OCI-LY3 (cell line): ENCODE results near the gene COX7A2.

Experiments used
- H2AFZ ChIP-seq: fragments of 200-600, 300-600 bp; shearing (Covaris generic); 2 replicates; pipeline ENCODE4 v1.6.0; 2014; ENCODE audit warnings: antibody characterized with exemption, low read depth, low read length
- H3K27ac ChIP-seq: fragments of 200-600, 300-600 bp; sonication (generic); 2 replicates; pipeline ENCODE4 v1.5.1; 2014; ENCODE audit warnings: mild to moderate bottlenecking, low read length, moderate library complexity, mixed read lengths
- H3K27me3 ChIP-seq: fragments of 200-600, 300-600 bp; sonication (generic); 2 replicates; pipeline ENCODE4 v1.6.1; 2014; ENCODE audit warnings: low read depth, low read length, mixed read lengths
- H3K36me3 ChIP-seq: fragments of 200-600, 300-600 bp; sonication (generic); replicated peaks from 2 replicates; pipeline ENCODE3; 2014; ENCODE audit warnings: low read depth, low read length, mixed read lengths
- H3K4me1 ChIP-seq: fragments of 300-600, 200-600 bp; sonication (generic); 2 replicates; pipeline ENCODE4 v1.6.1; 2014; ENCODE audit warnings: low read length, mixed read lengths
- H3K4me2 ChIP-seq: fragments of 200-600, 300-600 bp; sonication (generic); 2 replicates; pipeline ENCODE4 v1.6.1; 2014; ENCODE audit warnings: low read length, mixed read lengths
- H3K4me3 ChIP-seq: fragments of 300-600, 200-600 bp; sonication (generic); 2 replicates; pipeline ENCODE4 v1.5.1; 2014; ENCODE audit warnings: antibody characterized with exemption, mild to moderate bottlenecking, low read length, moderate library complexity
- H3K79me2 ChIP-seq: fragments of 300-600, 200-600 bp; shearing (Covaris generic); 2 replicates; pipeline ENCODE4 v1.6.1; 2014; ENCODE audit warnings: mild to moderate bottlenecking, low read length, mixed read lengths
- H3K9ac ChIP-seq: fragments of 300-600, 200-600 bp; shearing (Covaris generic); 2 replicates; pipeline ENCODE4 v1.6.0; 2014; ENCODE audit warnings: mild to moderate bottlenecking, low read length, moderate library complexity
- H3K9me3 ChIP-seq: fragments of 200-600, 300-600 bp; shearing (Covaris generic); 2 replicates; pipeline ENCODE4 v1.6.1; 2014; ENCODE audit warnings: low read length, mixed read lengths; ENCODE audit not compliant: insufficient read depth
- H4K20me1 ChIP-seq: fragments of 200-600, 300-600 bp; sonication (generic); 2 replicates; pipeline ENCODE4 v1.6.1; 2016; ENCODE audit warnings: low read length, mixed read lengths; ENCODE audit not compliant: insufficient read depth
- EZH2phosphoT487 ChIP-seq: fragments of 200-600 bp; shearing (Covaris generic); IDR thresholded peaks from 2 replicates; pipeline ENCODE4 v1.6.1; 2018; ENCODE audit warnings: antibody characterized with exemption, mixed run types, low read depth
- TF ChIP-seq, protein P1 (sequence below): fragments of 200-600, 300-600 bp; sonication (generic); IDR thresholded peaks from 2 replicates; pipeline ENCODE4 v1.5.1; 2014; ENCODE audit warnings: antibody characterized with exemption, low read length, low read depth

The COX7A2 gene

GRCh38 chr6:75221116-75221515 lies 22.5 kb downstream of the COX7A2 start:
- Histone ChIP-seq H4K20me1 (no peaks in the 10 kb centered on the region), H3K36me3 (no peaks in the 10 kb centered on the region), H3K9ac (no peak overlapping the region), H3K27ac (no peak overlapping the region), H3K4me1 (peaks cover 6% of the 10 kb centered on the region), H2AFZ (no peak overlapping the region), H3K79me2 (no peaks in the 10 kb centered on the region), H3K4me3 (no peak overlapping the region), H3K4me2 (no peak overlapping the region), H3K9me3 (no peaks in the 10 kb centered on the region), H3K27me3 (no peaks in the 10 kb centered on the region)
- no peak for TF ChIP-seq EZH2phosphoT487
- TF ChIP-seq, protein P1, sequence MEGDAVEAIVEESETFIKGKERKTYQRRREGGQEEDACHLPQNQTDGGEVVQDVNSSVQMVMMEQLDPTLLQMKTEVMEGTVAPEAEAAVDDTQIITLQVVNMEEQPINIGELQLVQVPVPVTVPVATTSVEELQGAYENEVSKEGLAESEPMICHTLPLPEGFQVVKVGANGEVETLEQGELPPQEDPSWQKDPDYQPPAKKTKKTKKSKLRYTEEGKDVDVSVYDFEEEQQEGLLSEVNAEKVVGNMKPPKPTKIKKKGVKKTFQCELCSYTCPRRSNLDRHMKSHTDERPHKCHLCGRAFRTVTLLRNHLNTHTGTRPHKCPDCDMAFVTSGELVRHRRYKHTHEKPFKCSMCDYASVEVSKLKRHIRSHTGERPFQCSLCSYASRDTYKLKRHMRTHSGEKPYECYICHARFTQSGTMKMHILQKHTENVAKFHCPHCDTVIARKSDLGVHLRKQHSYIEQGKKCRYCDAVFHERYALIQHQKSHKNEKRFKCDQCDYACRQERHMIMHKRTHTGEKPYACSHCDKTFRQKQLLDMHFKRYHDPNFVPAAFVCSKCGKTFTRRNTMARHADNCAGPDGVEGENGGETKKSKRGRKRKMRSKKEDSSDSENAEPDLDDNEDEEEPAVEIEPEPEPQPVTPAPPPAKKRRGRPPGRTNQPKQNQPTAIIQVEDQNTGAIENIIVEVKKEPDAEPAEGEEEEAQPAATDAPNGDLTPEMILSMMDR = no peak

DNA sequence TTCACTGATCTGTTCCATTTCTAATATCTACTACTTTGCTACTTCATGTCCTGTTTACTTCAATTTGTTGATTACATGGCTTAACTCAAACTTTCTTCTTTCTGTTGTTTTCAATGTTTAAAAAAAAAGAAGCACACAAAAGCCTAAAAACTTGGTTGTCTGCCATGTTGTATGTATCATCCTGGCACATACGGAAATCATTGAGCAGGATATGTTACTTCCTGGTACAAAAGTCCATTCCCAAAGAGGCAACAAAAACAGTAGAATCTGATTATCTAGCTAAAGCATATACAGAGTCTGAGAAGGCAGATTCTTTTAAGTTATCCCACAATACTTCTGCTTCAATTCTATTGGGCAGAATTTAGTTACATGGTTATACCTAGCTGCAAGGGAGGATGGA lies 23.2 kb downstream of the COX7A2 start:
- no peak overlapping the region for H2AFZ ChIP-seq
- no peaks in the 10 kb centered on the region for H3K79me2 ChIP-seq
- no peak overlapping the region for H3K4me2 ChIP-seq
- no peak for TF ChIP-seq EZH2phosphoT487
- TF ChIP-seq, protein P1 = no peak
- H3K4me3 ChIP-seq = no peak overlapping the region
- H3K9ac ChIP-seq = no peak overlapping the region
- no peaks in the 10 kb centered on the region for H3K36me3 ChIP-seq
- H3K27me3 ChIP-seq = no peaks in the 10 kb centered on the region
- H3K9me3 ChIP-seq = no peaks in the 10 kb centered on the region
- no peak overlapping the region for H3K27ac ChIP-seq
- H3K4me1 ChIP-seq = peaks cover 6% of the 10 kb centered on the region
- H4K20me1 ChIP-seq = no peaks in the 10 kb centered on the region

GRCh38 chr6:75219263-75219662 lies 24.3 kb downstream of the COX7A2 start:
- H3K27ac ChIP-seq = no peak overlapping the region
- no peaks in the 10 kb centered on the region for H3K9me3 ChIP-seq
- H2AFZ ChIP-seq = no peak overlapping the region
- H4K20me1 ChIP-seq = no peaks in the 10 kb centered on the region
- no peak overlapping the region for H3K4me2 ChIP-seq
- H3K79me2 ChIP-seq = no peaks in the 10 kb centered on the region
- H3K9ac ChIP-seq = no peak overlapping the region
- TF ChIP-seq, protein P1 = no peak
- no peak for TF ChIP-seq EZH2phosphoT487
- H3K27me3 ChIP-seq = no peaks in the 10 kb centered on the region
- H3K4me3 ChIP-seq = no peak overlapping the region
- H3K4me1 ChIP-seq = peaks cover 6% of the 10 kb centered on the region
- no peaks in the 10 kb centered on the region for H3K36me3 ChIP-seq

GRCh38 chr6:75217193-75217592 lies 26.4 kb downstream of the COX7A2 start:
- H3K4me1 ChIP-seq = peaks cover 11% of the 10 kb centered on the region
- H3K4me2 ChIP-seq = no peak overlapping the region
- no peak for TF ChIP-seq EZH2phosphoT487
- TF ChIP-seq, protein P1 = no peak
- no peaks in the 10 kb centered on the region for H3K79me2 ChIP-seq
- no peaks in the 10 kb centered on the region for H3K27me3 ChIP-seq
- H3K9ac ChIP-seq = no peak overlapping the region
- no peak overlapping the region for H3K27ac ChIP-seq
- H3K9me3 ChIP-seq = no peaks in the 10 kb centered on the region
- no peak overlapping the region for H2AFZ ChIP-seq
- H4K20me1 ChIP-seq = no peaks in the 10 kb centered on the region
- no peak overlapping the region for H3K4me3 ChIP-seq
- H3K36me3 ChIP-seq = no peaks in the 10 kb centered on the region
